ENCODE results near the gene KRTAP3-2. TPM values are rescaled to one million over a fixed set of nuclear protein-coding genes. Genes with fewer than 3 reads are reported as not detected.

KRTAP3-2 gene
- polyA plus RNA-seq, 4 donors = not detected

DNA sequence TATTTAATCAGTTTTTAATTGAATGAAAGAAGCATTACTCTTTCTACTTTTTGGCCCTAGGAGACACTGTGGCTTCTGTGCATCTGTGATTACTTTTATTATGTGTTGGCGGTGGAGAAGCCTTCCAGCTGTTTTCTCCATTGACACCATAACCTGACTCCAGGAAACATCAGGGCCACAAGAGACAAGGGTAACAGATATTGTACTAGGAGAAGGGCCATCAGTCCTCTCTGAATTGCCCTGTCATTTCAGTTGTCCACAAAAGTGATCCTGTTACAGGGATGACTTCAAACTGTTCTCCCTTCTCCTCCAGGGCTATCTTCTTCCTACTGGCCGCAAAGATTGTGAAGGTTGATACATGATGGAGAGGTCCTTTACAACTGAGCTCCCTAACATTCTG, 47.6 kb downstream of the KRTAP3-2 start:
- no peak for DNase-seq
- FAIRE-seq = no peak
- no peaks in the 10 kb centered on the region for H3K27me3 ChIP-seq (ENCODE audit: control insufficient read depth in 3 of 3, insufficient read depth in 3 of 3, low read length in 3 of 3)
- no peaks in the 10 kb centered on the region for H3K4me1 ChIP-seq (ENCODE audit: control insufficient read depth in 3 of 3, insufficient read depth in 2 of 3, low read depth in 1 of 3, low read length in 2 of 3)
- no peak overlapping the region for H3K4me3 ChIP-seq (ENCODE audit: low read depth in 1 of 3, low read length in 3 of 3)
- H3K27ac ChIP-seq (ENCODE audit: low read depth in 1 of 3, low read length in 2 of 3) = no peak overlapping the region
- 88 to 97% (median 94%) methylated on average over 2 of the region's 2 CpGs for WGBS, 3 donors
- no peaks in the 10 kb centered on the region for H3K9me3 ChIP-seq (ENCODE audit: control insufficient read depth in 2 of 2, insufficient read depth in 1 of 2, low read depth in 1 of 2, low read length in 1 of 2)
- no peaks in the 10 kb centered on the region for H3K36me3 ChIP-seq (ENCODE audit: control insufficient read depth in 3 of 3, insufficient read depth in 2 of 3, low read depth in 1 of 3, low read length in 3 of 3)

DNA sequence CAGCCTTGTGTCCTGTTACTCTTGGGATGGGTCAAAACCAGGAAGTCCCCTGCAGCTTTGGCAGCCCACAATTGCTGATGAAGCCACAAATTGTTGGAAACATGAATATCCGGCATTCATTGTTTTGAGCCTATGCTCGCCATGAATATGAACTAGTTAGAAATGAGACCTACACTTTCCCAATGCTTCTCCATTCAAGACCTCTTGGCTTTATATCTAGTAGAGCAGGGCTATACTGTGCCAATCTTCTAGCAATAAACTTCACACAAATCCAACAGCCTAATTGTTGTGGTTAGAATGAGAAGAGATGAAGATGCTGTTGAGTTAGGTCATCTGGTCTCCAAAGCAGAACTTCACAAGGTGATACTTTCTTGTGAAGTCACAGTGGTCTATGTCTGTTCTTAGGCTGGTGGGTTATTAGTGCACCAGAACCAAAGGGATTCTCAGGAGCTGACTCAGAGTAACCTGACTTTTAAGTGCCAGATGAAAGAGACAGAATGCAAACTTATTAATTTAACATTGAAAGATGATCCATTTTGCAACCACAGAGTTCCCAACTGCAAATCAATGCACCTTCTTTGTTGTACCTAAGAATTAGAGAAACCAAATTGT, 48.6 kb downstream of the KRTAP3-2 start:
- Histone ChIP-seq H3K27me3 (ENCODE audit: control insufficient read depth in 3 of 3, insufficient read depth in 3 of 3, low read length in 3 of 3) (peaks cover 0 to 1% (median 0%) of the 10 kb centered on the region in 3 donors), H3K4me1 (ENCODE audit: control insufficient read depth in 3 of 3, insufficient read depth in 2 of 3, low read depth in 1 of 3, low read length in 2 of 3) (no peaks in the 10 kb centered on the region), H3K36me3 (ENCODE audit: control insufficient read depth in 3 of 3, insufficient read depth in 2 of 3, low read depth in 1 of 3, low read length in 3 of 3) (no peaks in the 10 kb centered on the region), H3K9me3 (ENCODE audit: control insufficient read depth in 2 of 2, insufficient read depth in 1 of 2, low read depth in 1 of 2, low read length in 1 of 2) (no peaks in the 10 kb centered on the region), H3K4me3 (ENCODE audit: low read depth in 1 of 3, low read length in 3 of 3) (no peak overlapping the region), H3K27ac (ENCODE audit: low read depth in 1 of 3, low read length in 2 of 3) (no peak overlapping the region)
- WGBS, 3 donors = 98 to 100% (median 100%) methylated on average over 2 of the region's 2 CpGs
- no peak for FAIRE-seq
- DNase-seq = no peak

DNA sequence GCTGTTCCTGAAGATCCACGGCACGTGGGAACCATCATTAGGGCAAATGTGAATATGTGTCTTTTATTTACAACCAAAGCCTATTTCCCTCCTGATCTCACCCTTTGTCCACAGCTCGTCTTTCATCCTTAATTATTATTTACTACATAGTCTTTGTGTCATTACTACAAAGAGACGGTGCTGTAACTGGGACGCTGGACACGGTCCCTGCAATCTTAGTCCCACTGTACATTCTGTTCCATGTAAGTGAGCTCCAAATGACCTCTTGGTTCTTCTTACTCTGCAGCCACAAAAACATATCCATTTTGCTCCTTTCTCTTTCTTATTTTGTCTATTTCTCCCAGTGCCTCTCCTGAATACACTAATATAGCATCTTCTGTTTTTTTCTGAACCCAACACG, 49.5 kb downstream of the KRTAP3-2 start:
- Histone ChIP-seq H3K27me3 (ENCODE audit: control insufficient read depth in 3 of 3, insufficient read depth in 3 of 3, low read length in 3 of 3) (peaks cover 0 to 1% (median 0%) of the 10 kb centered on the region in 3 donors), H3K4me1 (ENCODE audit: control insufficient read depth in 3 of 3, insufficient read depth in 2 of 3, low read depth in 1 of 3, low read length in 2 of 3) (no peaks in the 10 kb centered on the region), H3K4me3 (ENCODE audit: low read depth in 1 of 3, low read length in 3 of 3) (no peak overlapping the region), H3K9me3 (ENCODE audit: control insufficient read depth in 2 of 2, insufficient read depth in 1 of 2, low read depth in 1 of 2, low read length in 1 of 2) (no peaks in the 10 kb centered on the region), H3K27ac (ENCODE audit: low read depth in 1 of 3, low read length in 2 of 3) (no peak overlapping the region), H3K36me3 (ENCODE audit: control insufficient read depth in 3 of 3, insufficient read depth in 2 of 3, low read depth in 1 of 3, low read length in 3 of 3) (no peaks in the 10 kb centered on the region)
- FAIRE-seq = no peak
- no peak for DNase-seq
- 30 to 76% (median 48%) methylated on average over 7 of the region's 7 CpGs for WGBS, 3 donors

DNA sequence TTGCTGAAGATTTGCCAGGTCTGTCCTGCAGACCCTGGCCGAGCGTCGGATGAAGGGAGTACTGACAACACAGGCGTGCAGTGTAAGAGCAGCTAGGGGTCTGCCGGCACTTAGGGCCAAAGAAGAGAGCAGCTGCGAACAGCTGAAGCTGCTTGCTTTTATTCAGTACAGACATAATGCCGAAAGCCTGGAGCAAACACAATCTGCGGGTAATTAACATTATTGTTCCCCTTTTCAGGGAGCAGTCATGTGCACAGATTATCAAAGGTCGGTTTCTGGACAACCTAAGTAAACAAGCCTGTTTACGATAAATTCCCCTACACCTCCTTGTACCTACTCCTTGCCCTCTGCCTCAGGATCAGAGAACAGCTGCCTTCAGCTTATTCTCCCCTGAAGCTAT, 50.3 kb downstream of the KRTAP3-2 start:
- Histone ChIP-seq H3K36me3 (ENCODE audit: control insufficient read depth in 3 of 3, insufficient read depth in 2 of 3, low read depth in 1 of 3, low read length in 3 of 3) (no peaks in the 10 kb centered on the region), H3K4me3 (ENCODE audit: low read depth in 1 of 3, low read length in 3 of 3) (no peak overlapping the region), H3K27ac (ENCODE audit: low read depth in 1 of 3, low read length in 2 of 3) (no peak overlapping the region), H3K9me3 (ENCODE audit: control insufficient read depth in 2 of 2, insufficient read depth in 1 of 2, low read depth in 1 of 2, low read length in 1 of 2) (no peaks in the 10 kb centered on the region), H3K4me1 (ENCODE audit: control insufficient read depth in 3 of 3, insufficient read depth in 2 of 3, low read depth in 1 of 3, low read length in 2 of 3) (no peaks in the 10 kb centered on the region), H3K27me3 (ENCODE audit: control insufficient read depth in 3 of 3, insufficient read depth in 3 of 3, low read length in 3 of 3) (peaks cover 0 to 1% (median 0%) of the 10 kb centered on the region in 3 donors)
- no peak for FAIRE-seq
- peak; percentile 77 to 83 for DNase-seq
- 7 to 24% (median 15%) methylated on average over 10 of the region's 10 CpGs for WGBS, 3 donors

Other genes with a start within 250 kb of the KRTAP3-2 start
- under 1 TPM in 1 of 4 donors, not detected in 3; 0.04 TPM for gene KRT25, start 244.6 kb downstream of the KRTAP3-2 start, polyA plus RNA-seq
- not detected for gene KRT26, start 227.7 kb downstream of the KRTAP3-2 start, polyA plus RNA-seq
- gene KRT27, start 217.4 kb downstream of the KRTAP3-2 start, polyA plus RNA-seq = under 1 TPM in 1 of 4 donors, not detected in 3; 0.03 TPM
- gene KRT28, start 199.9 kb downstream of the KRTAP3-2 start, polyA plus RNA-seq = not detected
- gene KRT10, start 177.3 kb downstream of the KRTAP3-2 start, polyA plus RNA-seq = 10 to 100 TPM; 18.7 to 51.3 (median 36.8) TPM
- 1 to 10 TPM in 2 of 4 donors, under 1 TPM in 2; 0.28 to 9.2 (median 3.1) TPM for gene KRT12, start 132.7 kb downstream of the KRTAP3-2 start, polyA plus RNA-seq
- gene KRT20, start 114.7 kb downstream of the KRTAP3-2 start, polyA plus RNA-seq = 1,000 to 10,000 TPM in 1 of 4 donors, 100 to 1,000 TPM in 2, 10 to 100 TPM in 1; 66.8 to 1,534 (median 545) TPM
- under 1 TPM in 2 of 4 donors, not detected in 2; 0.66 to 0.82 TPM for gene KRT23, start 62.3 kb downstream of the KRTAP3-2 start, polyA plus RNA-seq
- gene KRT39, start 33.0 kb downstream of the KRTAP3-2 start, polyA plus RNA-seq = under 1 TPM in 2 of 4 donors, not detected in 2; 0.03 to 0.04 TPM
- under 1 TPM in 3 of 4 donors, not detected in 1; 0.10 to 0.45 (median 0.12) TPM for gene KRT40, start 15.6 kb downstream of the KRTAP3-2 start, polyA plus RNA-seq
- gene KRTAP3-3, start 5.7 kb downstream of the KRTAP3-2 start, polyA plus RNA-seq = not detected
- not detected for gene KRTAP3-1, start 9.2 kb upstream of the KRTAP3-2 start, polyA plus RNA-seq
- under 1 TPM in 1 of 4 donors, not detected in 3; 0.04 TPM for gene KRTAP1-5, start 27.3 kb upstream of the KRTAP3-2 start, polyA plus RNA-seq
- not detected for gene KRTAP1-4, start 30.3 kb upstream of the KRTAP3-2 start, polyA plus RNA-seq
- gene KRTAP1-3, start 35.0 kb upstream of the KRTAP3-2 start, polyA plus RNA-seq = not detected
- not detected for gene KRTAP1-1, start 41.5 kb upstream of the KRTAP3-2 start, polyA plus RNA-seq
- gene KRTAP2-1, start 47.4 kb upstream of the KRTAP3-2 start, polyA plus RNA-seq = not detected
- gene KRTAP2-2, start 55.3 kb upstream of the KRTAP3-2 start, polyA plus RNA-seq = not detected
- gene KRTAP2-3, start 60.2 kb upstream of the KRTAP3-2 start, polyA plus RNA-seq = not detected
- gene KRTAP2-4, start 66.0 kb upstream of the KRTAP3-2 start, polyA plus RNA-seq = not detected
- gene KRTAP4-7, start 84.2 kb upstream of the KRTAP3-2 start, polyA plus RNA-seq = not detected
- not detected for gene KRTAP4-8, start 98.2 kb upstream of the KRTAP3-2 start, polyA plus RNA-seq
- not detected for gene KRTAP4-16, start 102.3 kb upstream of the KRTAP3-2 start, polyA plus RNA-seq
- gene KRTAP4-9, start 105.5 kb upstream of the KRTAP3-2 start, polyA plus RNA-seq = not detected
- not detected for gene KRTAP4-11, start 118.5 kb upstream of the KRTAP3-2 start, polyA plus RNA-seq
- not detected for gene KRTAP4-12, start 124.3 kb upstream of the KRTAP3-2 start, polyA plus RNA-seq
- not detected for gene KRTAP4-6, start 140.6 kb upstream of the KRTAP3-2 start, polyA plus RNA-seq
- not detected for gene KRTAP4-5, start 149.9 kb upstream of the KRTAP3-2 start, polyA plus RNA-seq
- not detected for gene KRTAP4-4, start 160.8 kb upstream of the KRTAP3-2 start, polyA plus RNA-seq
- gene KRTAP4-3, start 168.3 kb upstream of the KRTAP3-2 start, polyA plus RNA-seq = not detected
- gene KRTAP4-2, start 178.3 kb upstream of the KRTAP3-2 start, polyA plus RNA-seq = not detected
- not detected for gene KRTAP4-1, start 185.0 kb upstream of the KRTAP3-2 start, polyA plus RNA-seq
- not detected for gene KRTAP9-1, start 190.0 kb upstream of the KRTAP3-2 start, polyA plus RNA-seq
- not detected for gene KRTAP9-2, start 226.7 kb upstream of the KRTAP3-2 start, polyA plus RNA-seq
- gene KRTAP9-3, start 232.5 kb upstream of the KRTAP3-2 start, polyA plus RNA-seq = not detected
- gene KRTAP9-8, start 238.1 kb upstream of the KRTAP3-2 start, polyA plus RNA-seq = not detected
- not detected for gene KRTAP9-4, start 249.8 kb upstream of the KRTAP3-2 start, polyA plus RNA-seq

Data from small intestine (tissue), 7 donors.